GM12878 (cell line): ENCODE results near the gene KLLN. TPM values are rescaled to one million over a fixed set of nuclear protein-coding genes. Genes with fewer than 3 reads are reported as not detected.
"Not testable (repeated sequence)": the region's sequence is repeated elsewhere in the genome, so short reads cannot be mapped to it uniquely, and the experiment has no call there.

Experiments
- ATAC-seq: fragments of 200-7000 bp; cut with Tn5 transposase; 3 replicates; pipeline ENCODE4 v1.9.1; 2020; ENCODE audit warnings: mild to moderate bottlenecking, moderate library complexity
- BruUV-seq: library from RNA; stranded (reverse); fragments of 400-500 nt; replicated peaks from 2 replicates; lab custom pipeline; 2021; lab: Mats Ljungman, UMichigan
- CTCF ChIA-PET: fragments of 300-600 bp; sonication (Branson Sonifier 250); formaldehyde crosslinking; extraction: SDS; loops from one replicate; lab custom pipeline; 2021; ENCODE audit warnings: inconsistent platforms; lab: Yijun Ruan, JAX
- POLR2A ChIA-PET: fragments of 350-600 bp; formaldehyde crosslinking; extraction: SDS; loops from one replicate; lab custom pipeline; 2021; ENCODE audit warnings: inconsistent platforms; lab: Charles Lee
- RAD21 ChIA-PET: fragments of 300-600 bp; sonication (Branson Sonifier 250); formaldehyde crosslinking; loops from one replicate; lab custom pipeline; 2023; ENCODE audit warnings: antibody characterized with exemption; ENCODE audit not compliant: unreplicated experiment; lab: Charles Lee
- SMC1A ChIA-PET: fragments of 300-600 bp; sonication (Branson Sonifier 250); formaldehyde crosslinking; loops from one replicate; lab custom pipeline; 2023; ENCODE audit not compliant: unreplicated experiment, uncharacterized antibody; lab: Charles Lee
- DNase-seq: peaks from one replicate; pipeline ENCODE4 v3.0.0-alpha.2; 2011; ENCODE audit warnings: low read depth, low spot score
- FAIRE-seq: peaks from 3 replicates; lab custom pipeline; 2011; peaks lifted over from hg19 to GRCh38; lab: Jason Lieb, UNC
- H2AFZ ChIP-seq: 2 replicates; pipeline ENCODE4 v1.6.0; 2011; ENCODE audit warnings: low read depth, low read length, control low read depth; ENCODE audit not compliant: control insufficient read depth
- H3K27ac ChIP-seq: 2 replicates; pipeline ENCODE4 v1.5.1; 2011; ENCODE audit warnings: control low read depth; ENCODE audit not compliant: control insufficient read depth, insufficient read depth
- H3K27me3 ChIP-seq, 2 experiments: replicated peaks in 1 of 2; 2 replicates each; pipeline versions ENCODE4 v1.6.0 to v1.6.1; 2011; ENCODE audit warnings: low read length in 1 of 2; ENCODE audit not compliant: control insufficient read depth in 2 of 2, insufficient read depth in 2 of 2
- H3K36me3 ChIP-seq, 2 experiments: 2 replicates each; pipeline ENCODE4 v1.5.1; 2011; ENCODE audit warnings: low read length in 1 of 2; ENCODE audit not compliant: control insufficient read depth in 2 of 2, insufficient read depth in 2 of 2
- H3K4me1 ChIP-seq: 2 replicates; pipeline ENCODE4 v1.6.1; 2011; ENCODE audit warnings: mild to moderate bottlenecking, low read length, moderate library complexity, mixed read lengths; ENCODE audit not compliant: control insufficient read depth, insufficient read depth
- H3K4me2 ChIP-seq: 2 replicates; pipeline ENCODE4 v1.6.0; 2011; ENCODE audit warnings: control low read depth; ENCODE audit not compliant: control insufficient read depth, insufficient read depth
- H3K4me3 ChIP-seq: fragments of 200-600 bp; sonication (generic); 2 replicates; pipeline ENCODE4 v1.5.1; 2016
- H3K79me2 ChIP-seq: 2 replicates; pipeline ENCODE4 v1.6.0; 2011; ENCODE audit warnings: low read length; ENCODE audit not compliant: control insufficient read depth, insufficient read depth
- H3K9ac ChIP-seq: 2 replicates; pipeline ENCODE4 v1.8.0; 2011; ENCODE audit warnings: low read length, control low read depth, mixed read lengths; ENCODE audit not compliant: control insufficient read depth, insufficient read depth
- H3K9me3 ChIP-seq: replicated peaks from 3 replicates; pipeline ENCODE4 v1.5.1; 2011; ENCODE audit warnings: mild to moderate bottlenecking, low read length; ENCODE audit not compliant: control insufficient read depth, insufficient read depth
- H4K20me1 ChIP-seq: 2 replicates; pipeline ENCODE4 v1.6.0; 2011; ENCODE audit not compliant: control insufficient read depth, insufficient read depth
- CBFB ChIP-seq: IDR thresholded peaks from 2 replicates; pipeline ENCODE4 v1.6.1; 2016; ENCODE audit warnings: antibody characterized with exemption, low read depth
- E2F4 ChIP-seq: IDR thresholded peaks from 2 replicates; pipeline ENCODE4 v1.6.1; 2012; ENCODE audit warnings: low read depth, low read length, improper control_type of control experiment
- MEF2B ChIP-seq: fragments of 450-650 bp; IDR thresholded peaks from 2 replicates; pipeline ENCODE4 v1.6.1; 2018; ENCODE audit warnings: mild to moderate bottlenecking, moderate library complexity; ENCODE audit not compliant: partially characterized antibody, poor library complexity, severe bottlenecking
- MLLT1 ChIP-seq: fragments of 450-650 bp; IDR thresholded peaks from 2 replicates; pipeline ENCODE4 v1.6.1; 2016; ENCODE audit warnings: mild to moderate bottlenecking
- MYB ChIP-seq: fragments of 150-350 bp; IDR thresholded peaks from 2 replicates; pipeline ENCODE4 v1.6.1; 2014; ENCODE audit warnings: mild to moderate bottlenecking, low read depth, low read length, borderline replicate concordance
- NFYB ChIP-seq: IDR thresholded peaks from 2 replicates; pipeline ENCODE4 v1.6.1; 2011; ENCODE audit warnings: low read depth, mild to moderate bottlenecking, low read length, improper control_type of control experiment, moderate library complexity; ENCODE audit not compliant: insufficient read depth
- PKNOX1 ChIP-seq: fragments of 450-650 bp; IDR thresholded peaks from 2 replicates; pipeline ENCODE4 v1.6.1; 2016; ENCODE audit warnings: mild to moderate bottlenecking
- TARDBP ChIP-seq: IDR thresholded peaks from 2 replicates; pipeline ENCODE4 v1.6.1; 2016; ENCODE audit warnings: borderline replicate concordance
- ZNF207 ChIP-seq: fragments of 450-650 bp; IDR thresholded peaks from 2 replicates; pipeline ENCODE4 v1.6.1; 2014; ENCODE audit warnings: antibody characterized with exemption, mild to moderate bottlenecking, borderline replicate concordance
- ZNF217 ChIP-seq: fragments of 450-650 bp; IDR thresholded peaks from 2 replicates; pipeline ENCODE4 v1.6.1; 2017; ENCODE audit warnings: antibody characterized with exemption, mild to moderate bottlenecking
- ZNF24 ChIP-seq: fragments of 450-650 bp; IDR thresholded peaks from 2 replicates; pipeline ENCODE4 v1.6.1; 2017; ENCODE audit warnings: antibody characterized with exemption, mild to moderate bottlenecking
- WGBS: methylation state at CpG from one replicate; pipeline ENCODE4 v1.1.6; 2016; ENCODE audit warnings: low lambda C conversion rate; ENCODE audit not compliant: insufficient replicate concordance, insufficient coverage; ENCODE audit errors: missing lambda C conversion rate; 5-methylcytosine and 5-hydroxymethylcytosine counted together
- in situ Hi-C: fragments of 300-500 bp; cut with MboI; formaldehyde crosslinking; loops from 9 replicates; pipeline ENCODE4 v1.14.3; 2018; ENCODE audit warnings: mixed read lengths
- intact Hi-C: fragments of 100-400 bp; cut with micrococcal nuclease; formaldehyde crosslinking; loops from one replicate; pipeline ENCODE4 v1.14.2; 2022; ENCODE audit not compliant: unreplicated experiment
- polyA plus RNA-seq, 11 experiments: library from polyadenylated mRNA; depleted of rRNA in 4 of 11; unstranded in 6 of 11; stranded (reverse) in 5 of 11; fragments of >200 nt; fragmentation: Nextera tagmentation in 4 of 11; fragmentation: Illumina TruSeq in 1 of 11; extraction: Ambion mirVana in 4 of 11; extraction: Trizol in 1 of 11; gene quantifications; 1 replicate in 1 of 11; 2 replicates in 10 of 11; pipeline versions ENCODE4 v1.2.1 to v1.2.3, GENCODE V29; 2011 to 2016; ENCODE audit warnings: inconsistent platforms in 2 of 11, missing spikeins in 2 of 11, low read depth in 1 of 11
- total RNA-seq, 4 experiments: library from RNA; depleted of rRNA in 3 of 4; stranded (reverse); fragments of >200 nt in 3 of 4; fragmentation: Illumina TruSeq in 1 of 4; extraction: Trizol in 1 of 4; gene quantifications; 2 replicates each; pipeline versions ENCODE4 v1.2.1 to v1.2.3, GENCODE V29; 2013 to 2021

The KLLN gene
- total and polyA plus RNA-seq, 10 of the 15 experiments (the other 5 are each of a cell fraction or from before 2014, with no cell fraction given), result 0.87 to 2.2 (median 1.7) TPM

- BruUV-seq, H2AFZ ChIP-seq, DNase-seq, FAIRE-seq, intact Hi-C loops: not testable (repeated sequence)
- in situ Hi-C loops, result loop anchor here (10.0 kb wide), 1 partner anchor 196 kb away; no protein-coding TSS in a partner anchor
- SMC1A ChIA-PET, result interaction anchor here (1.1 to 3.7 kb wide), 9 partner anchors 13 to 520 kb away, joined by 3 to 11 read pairs (median 4); no protein-coding TSS in a partner anchor
- POLR2A ChIA-PET, result interaction anchor here (0.6 to 1.2 kb wide), 2 partner anchors 237 to 277 kb away, joined by 3 to 4 read pairs; no protein-coding TSS in a partner anchor
- H3K36me3 ChIP-seq, result peaks cover 0 to 13% of the 10 kb centered on the region in 2 experiments; a peak in 1 of 4 replicates
- CTCF ChIA-PET, result interaction anchor here (1.2 to 1.8 kb wide), 2 partner anchors 245 to 523 kb away, joined by 4 to 5 read pairs; no protein-coding TSS in a partner anchor
- WGBS, result over 99% methylated on average over 7 of the region's 9 CpGs
- H3K79me2 ChIP-seq, result peaks cover 100% of the 10 kb centered on the region
- peak overlapping the region; percentile 65 for H3K4me3 ChIP-seq
- ATAC-seq, result peak; percentile 3
- RAD21 ChIA-PET, result interaction anchor here (0.7 to 1.7 kb wide), 5 partner anchors 57 to 518 kb away, joined by 3 to 6 read pairs (median 3); no protein-coding TSS in a partner anchor
- H3K4me2 ChIP-seq, result peak overlapping the region; percentile 84
- 0 out of 2 replicates have a peak, but pooled peaks have one; percentile 24 for TF ChIP-seq MLLT1
- TF ChIP-seq, all 136 proteins: peak for 1; not testable (repeated sequence) for 135
- Histone ChIP-seq H3K27ac (peak overlapping the region; percentile 90; the same call in 1 of the 2 replicates), H3K9ac (peak overlapping the region; percentile 90)
- not testable (repeated sequence) for H3K9me3 ChIP-seq, H3K4me1 ChIP-seq, H3K27me3 ChIP-seq, H4K20me1 ChIP-seq
Measured at GRCh38 chr10:87869139-87869538, 5.8 kb upstream of the KLLN start.

- peak overlapping the region; percentile 84 for H3K4me2 ChIP-seq
- CTCF ChIA-PET, result interaction anchor here (1.1 to 1.8 kb wide), 2 partner anchors 240 to 246 kb away, joined by 5 to 6 read pairs; no protein-coding TSS in a partner anchor
- H3K27ac ChIP-seq, result peak overlapping the region; percentile 90
- WGBS, result 42% methylated on average over 1 of the region's 1 CpG
- in situ Hi-C loops (loop anchor here (10.0 kb wide), 1 partner anchor 197 kb away; no protein-coding TSS in a partner anchor), intact Hi-C loops (no loop called here)
- no TSS peak for BruUV-seq
- H3K79me2 ChIP-seq, result peaks cover 98% of the 10 kb centered on the region
- DNase-seq, result no peak
- H3K4me1 ChIP-seq, result no peaks in the 10 kb centered on the region
- no peak for TF ChIP-seq MYB
- TF ChIP-seq E2F4, result no peak
- TF ChIP-seq CBFB, result no peak
- no peak for TF ChIP-seq PKNOX1
- TF ChIP-seq MEF2B, result no peak
- no peak for TF ChIP-seq ZNF24
- no peak for TF ChIP-seq ZNF207
- TF ChIP-seq ZNF217, result no peak
- no peak for TF ChIP-seq TARDBP
- no peak for TF ChIP-seq NFYB
- H3K9me3 ChIP-seq, result no peaks in the 10 kb centered on the region
- no peak overlapping the region for H2AFZ ChIP-seq
- peaks cover 0 to 13% of the 10 kb centered on the region in 2 experiments; a peak in 1 of 4 replicates for H3K36me3 ChIP-seq
- peak overlapping the region; percentile 65 for H3K4me3 ChIP-seq
- no peaks in the 10 kb centered on the region for H3K27me3 ChIP-seq
- H4K20me1 ChIP-seq, result no peaks in the 10 kb centered on the region
- SMC1A ChIA-PET, result interaction anchor here (0.6 to 1.4 kb wide), 10 partner anchors 14 to 521 kb away, joined by 3 to 4 read pairs (median 3); no protein-coding TSS in a partner anchor
- peak overlapping the region; percentile 90 for H3K9ac ChIP-seq
- RAD21 ChIA-PET, result interaction anchor here (0.7 to 1.7 kb wide), 8 partner anchors 9 to 519 kb away, joined by 3 to 8 read pairs (median 4); no protein-coding TSS in a partner anchor
- FAIRE-seq, result no peak
- no peak for ATAC-seq
- POLR2A ChIA-PET, result interaction anchor here (0.8 kb wide), 1 partner anchor 521 kb away, joined by 3 read pairs; no protein-coding TSS in a partner anchor
Measured at GRCh38 chr10:87868277-87868676, 4.9 kb upstream of the KLLN start.
